HepG2 (cell line): ENCODE results near the gene LTB4R2. TPM values are rescaled to one million over a fixed set of nuclear protein-coding genes. Genes with fewer than 3 reads are reported as not detected.

Experiments
- CEBPZ ChIP-seq: IDR thresholded peaks from 2 replicates; pipeline ENCODE4 v1.6.1; 2012; ENCODE audit warnings: low read length, improper control_type of control experiment
- ELF1 ChIP-seq: sonication (generic); formaldehyde crosslinking; IDR thresholded peaks from 2 replicates; pipeline ENCODE4 v1.4.0; 2020; ENCODE audit warnings: missing genetic modification reagents
- FIP1L1 ChIP-seq: fragments of 200-400 bp; formaldehyde crosslinking; IDR thresholded peaks from 2 replicates; pipeline ENCODE4 v1.6.1; 2018; ENCODE audit warnings: low read depth, mild to moderate bottlenecking, low read length, moderate library complexity, borderline replicate concordance; ENCODE audit not compliant: insufficient read depth
- IRF1 ChIP-seq: sonication (generic); formaldehyde crosslinking; IDR thresholded peaks from 2 replicates; pipeline ENCODE4 v1.4.0; 2020; ENCODE audit warnings: low read depth, mild to moderate bottlenecking, missing genetic modification reagents
- KLF16 ChIP-seq, 2 experiments: sonication (generic) in 1 of 2; formaldehyde crosslinking in 1 of 2; IDR thresholded peaks; 2 replicates each; pipeline versions ENCODE4 v1.6.1 to v1.8.0; 2016 to 2023; ENCODE audit warnings: missing genetic modification reagents in 2 of 2, missing compliant biosample characterization in 1 of 2
- PCBP2 ChIP-seq: fragments of 200-400 bp; formaldehyde crosslinking; optimal IDR thresholded peaks from 2 replicates; pipeline ENCODE3; 2018; ENCODE audit warnings: low read length, low read depth; ENCODE audit not compliant: poor library complexity, severe bottlenecking
- PHF5A ChIP-seq: IDR thresholded peaks from one replicate; pipeline ENCODE4 v1.6.1; 2018; ENCODE audit warnings: low read depth, missing genetic modification reagents; ENCODE audit not compliant: unreplicated experiment
- SKI ChIP-seq: fragments of 450-650 bp; IDR thresholded peaks from one replicate; pipeline ENCODE4 v1.6.1; 2018; ENCODE audit warnings: mild to moderate bottlenecking; ENCODE audit not compliant: partially characterized antibody
- SNAI1 ChIP-seq: sonication (generic); formaldehyde crosslinking; IDR thresholded peaks from 2 replicates; pipeline ENCODE4 v1.5.0; 2020; ENCODE audit warnings: mild to moderate bottlenecking, missing genetic modification reagents, borderline replicate concordance
- YEATS2 ChIP-seq: sonication (generic); formaldehyde crosslinking; IDR thresholded peaks from 2 replicates; pipeline ENCODE4 v1.4.0; 2020; ENCODE audit warnings: missing genetic modification reagents, borderline replicate concordance
- ZNF501 ChIP-seq: sonication (generic); formaldehyde crosslinking; IDR thresholded peaks from 2 replicates; pipeline ENCODE4 v1.5.1; 2020; ENCODE audit warnings: mild to moderate bottlenecking, moderate library complexity, missing genetic modification reagents
- ZNF558 ChIP-seq: sonication (generic); formaldehyde crosslinking; IDR thresholded peaks from 2 replicates; pipeline ENCODE4 v1.9.0; 2022; ENCODE audit warnings: mild to moderate bottlenecking, missing genetic modification reagents, borderline replicate concordance
- ZNF589 ChIP-seq: sonication (generic); formaldehyde crosslinking; conservative IDR thresholded peaks from 2 replicates; pipeline ENCODE4 v1.8.0; 2022; ENCODE audit warnings: mild to moderate bottlenecking, moderate library complexity, missing genetic modification reagents
- ZNF792 ChIP-seq: IDR thresholded peaks from 2 replicates; pipeline ENCODE4 v1.6.1; 2016
- polyA plus RNA-seq, 8 experiments: library from polyadenylated mRNA; depleted of rRNA in 3 of 8; stranded (reverse) in 7 of 8; unstranded in 1 of 8; fragments of >200 nt; fragmentation: Illumina TruSeq in 4 of 8; extraction: Trizol in 4 of 8; gene quantifications; 2 replicates each; pipeline versions ENCODE4 v1.2.1 to v1.2.3, GENCODE V29; 2011 to 2016; ENCODE audit warnings: low read depth in 4 of 8, missing spikeins in 1 of 8, mixed read lengths in 1 of 8; ENCODE audit not compliant: insufficient read depth in 1 of 8
- total RNA-seq, 5 experiments: library from RNA; depleted of rRNA; stranded (reverse); fragments of >200 nt; fragmentation: Illumina TruSeq; extraction: Trizol; gene quantifications; 2 replicates each; pipeline ENCODE4 v1.2.3, GENCODE V29; 2016; ENCODE audit warnings: low read depth in 1 of 5
- TF ChIP-seq, protein P1 (sequence below): sonication (generic); formaldehyde crosslinking; IDR thresholded peaks from 2 replicates; pipeline ENCODE4 v1.8.1; 2023; ENCODE audit warnings: missing genetic modification reagents, mild to moderate bottlenecking, borderline replicate concordance
- TF ChIP-seq, protein P2 (sequence below): sonication (generic); formaldehyde crosslinking; IDR thresholded peaks from 2 replicates; pipeline ENCODE4 v1.5.0; 2020; ENCODE audit warnings: mild to moderate bottlenecking, missing genetic modification reagents
- TF ChIP-seq, protein P3 (sequence below): sonication (generic); formaldehyde crosslinking; IDR thresholded peaks from 2 replicates; pipeline ENCODE4 v1.4.0; 2020; ENCODE audit warnings: missing genetic modification reagents
- TF ChIP-seq, protein P4 (sequence below): sonication (generic); formaldehyde crosslinking; IDR thresholded peaks from 2 replicates; pipeline ENCODE4 v1.5.1; 2020; ENCODE audit warnings: missing genetic modification reagents, mild to moderate bottlenecking, borderline replicate concordance

The LTB4R2 gene
- total and polyA plus RNA-seq, 2 of the 13 experiments (the other 11 are each of a cell fraction or from before 2014, with no cell fraction given) = 3.9 to 6.9 TPM

- TF ChIP-seq, protein P1, sequence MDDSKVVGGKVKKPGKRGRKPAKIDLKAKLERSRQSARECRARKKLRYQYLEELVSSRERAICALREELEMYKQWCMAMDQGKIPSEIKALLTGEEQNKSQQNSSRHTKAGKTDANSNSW (CRISPR knock-in tag) = no peak
- TF ChIP-seq, protein P2, sequence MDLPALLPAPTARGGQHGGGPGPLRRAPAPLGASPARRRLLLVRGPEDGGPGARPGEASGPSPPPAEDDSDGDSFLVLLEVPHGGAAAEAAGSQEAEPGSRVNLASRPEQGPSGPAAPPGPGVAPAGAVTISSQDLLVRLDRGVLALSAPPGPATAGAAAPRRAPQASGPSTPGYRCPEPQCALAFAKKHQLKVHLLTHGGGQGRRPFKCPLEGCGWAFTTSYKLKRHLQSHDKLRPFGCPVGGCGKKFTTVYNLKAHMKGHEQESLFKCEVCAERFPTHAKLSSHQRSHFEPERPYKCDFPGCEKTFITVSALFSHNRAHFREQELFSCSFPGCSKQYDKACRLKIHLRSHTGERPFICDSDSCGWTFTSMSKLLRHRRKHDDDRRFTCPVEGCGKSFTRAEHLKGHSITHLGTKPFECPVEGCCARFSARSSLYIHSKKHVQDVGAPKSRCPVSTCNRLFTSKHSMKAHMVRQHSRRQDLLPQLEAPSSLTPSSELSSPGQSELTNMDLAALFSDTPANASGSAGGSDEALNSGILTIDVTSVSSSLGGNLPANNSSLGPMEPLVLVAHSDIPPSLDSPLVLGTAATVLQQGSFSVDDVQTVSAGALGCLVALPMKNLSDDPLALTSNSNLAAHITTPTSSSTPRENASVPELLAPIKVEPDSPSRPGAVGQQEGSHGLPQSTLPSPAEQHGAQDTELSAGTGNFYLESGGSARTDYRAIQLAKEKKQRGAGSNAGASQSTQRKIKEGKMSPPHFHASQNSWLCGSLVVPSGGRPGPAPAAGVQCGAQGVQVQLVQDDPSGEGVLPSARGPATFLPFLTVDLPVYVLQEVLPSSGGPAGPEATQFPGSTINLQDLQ (CRISPR knock-in tag) = no peak
- TF ChIP-seq KLF16 (CRISPR knock-in tag; IDR thresholded peaks at IDR 0.05) = no peak
- TF ChIP-seq, protein P3, sequence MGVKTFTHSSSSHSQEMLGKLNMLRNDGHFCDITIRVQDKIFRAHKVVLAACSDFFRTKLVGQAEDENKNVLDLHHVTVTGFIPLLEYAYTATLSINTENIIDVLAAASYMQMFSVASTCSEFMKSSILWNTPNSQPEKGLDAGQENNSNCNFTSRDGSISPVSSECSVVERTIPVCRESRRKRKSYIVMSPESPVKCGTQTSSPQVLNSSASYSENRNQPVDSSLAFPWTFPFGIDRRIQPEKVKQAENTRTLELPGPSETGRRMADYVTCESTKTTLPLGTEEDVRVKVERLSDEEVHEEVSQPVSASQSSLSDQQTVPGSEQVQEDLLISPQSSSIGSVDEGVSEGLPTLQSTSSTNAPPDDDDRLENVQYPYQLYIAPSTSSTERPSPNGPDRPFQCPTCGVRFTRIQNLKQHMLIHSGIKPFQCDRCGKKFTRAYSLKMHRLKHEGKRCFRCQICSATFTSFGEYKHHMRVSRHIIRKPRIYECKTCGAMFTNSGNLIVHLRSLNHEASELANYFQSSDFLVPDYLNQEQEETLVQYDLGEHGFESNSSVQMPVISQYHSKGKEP (CRISPR knock-in tag) = no peak
- TF ChIP-seq ZNF792 (CRISPR knock-in tag) = no peak
- no peak for TF ChIP-seq PHF5A (CRISPR knock-in tag)
- TF ChIP-seq SNAI1 (CRISPR knock-in tag) = no peak
- TF ChIP-seq IRF1 (CRISPR knock-in tag) = no peak
- TF ChIP-seq YEATS2 (CRISPR knock-in tag) = no peak
- TF ChIP-seq ELF1 = no peak
- no peak for TF ChIP-seq FIP1L1
- no peak for TF ChIP-seq CEBPZ
- TF ChIP-seq PCBP2 = no peak
- no peak for TF ChIP-seq ZNF589 (CRISPR knock-in tag)
- no peak for TF ChIP-seq ZNF558 (CRISPR knock-in tag)
- no peak for TF ChIP-seq ZNF501 (CRISPR knock-in tag)
- TF ChIP-seq, protein P4, sequence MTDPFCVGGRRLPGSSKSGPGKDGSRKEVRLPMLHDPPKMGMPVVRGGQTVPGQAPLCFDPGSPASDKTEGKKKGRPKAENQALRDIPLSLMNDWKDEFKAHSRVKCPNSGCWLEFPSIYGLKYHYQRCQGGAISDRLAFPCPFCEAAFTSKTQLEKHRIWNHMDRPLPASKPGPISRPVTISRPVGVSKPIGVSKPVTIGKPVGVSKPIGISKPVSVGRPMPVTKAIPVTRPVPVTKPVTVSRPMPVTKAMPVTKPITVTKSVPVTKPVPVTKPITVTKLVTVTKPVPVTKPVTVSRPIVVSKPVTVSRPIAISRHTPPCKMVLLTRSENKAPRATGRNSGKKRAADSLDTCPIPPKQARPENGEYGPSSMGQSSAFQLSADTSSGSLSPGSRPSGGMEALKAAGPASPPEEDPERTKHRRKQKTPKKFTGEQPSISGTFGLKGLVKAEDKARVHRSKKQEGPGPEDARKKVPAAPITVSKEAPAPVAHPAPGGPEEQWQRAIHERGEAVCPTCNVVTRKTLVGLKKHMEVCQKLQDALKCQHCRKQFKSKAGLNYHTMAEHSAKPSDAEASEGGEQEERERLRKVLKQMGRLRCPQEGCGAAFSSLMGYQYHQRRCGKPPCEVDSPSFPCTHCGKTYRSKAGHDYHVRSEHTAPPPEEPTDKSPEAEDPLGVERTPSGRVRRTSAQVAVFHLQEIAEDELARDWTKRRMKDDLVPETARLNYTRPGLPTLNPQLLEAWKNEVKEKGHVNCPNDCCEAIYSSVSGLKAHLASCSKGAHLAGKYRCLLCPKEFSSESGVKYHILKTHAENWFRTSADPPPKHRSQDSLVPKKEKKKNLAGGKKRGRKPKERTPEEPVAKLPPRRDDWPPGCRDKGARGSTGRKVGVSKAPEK = no peak
- no peak for TF ChIP-seq SKI
These were observed 2.8 kb upstream of the LTB4R2 start (continued) for GRCh38 chr14:24307156-24307574.
